Loucy (cell line): ENCODE results near the gene HSPA6.

Experiments
- CTCF ChIP-seq: fragments of 200-600 bp; sonication (generic); conservative IDR thresholded peaks from 2 replicates; pipeline ENCODE4 v1.5.1; 2014; ENCODE audit warnings: mild to moderate bottlenecking, antibody characterized with exemption, low read length
- EZH2phosphoT487 ChIP-seq: fragments of 200-600 bp; IDR thresholded peaks from 2 replicates; pipeline ENCODE4 v1.6.1; 2018; ENCODE audit warnings: antibody characterized with exemption, mild to moderate bottlenecking, moderate library complexity, borderline replicate concordance

GRCh38 chr1:161501234-161501633 is 23.1 kb upstream of the HSPA6 start:
- no peak for TF ChIP-seq CTCF
- no peak for TF ChIP-seq EZH2phosphoT487
